MCF 10A (cell line): ENCODE results near the gene CDC25B. TPM values are rescaled to one million over a fixed set of nuclear protein-coding genes. Genes with fewer than 3 reads are reported as not detected.

Experiments used
- BruUV-seq: library from RNA; stranded (reverse); fragments of 400-500 nt; replicated peaks from 2 replicates; lab custom pipeline; 2021; lab: Mats Ljungman, UMichigan
- CTCF ChIA-PET: fragments of 300-600 bp; sonication (Branson Sonifier 250); formaldehyde crosslinking; extraction: SDS; loops from one replicate; lab custom pipeline; 2021; ENCODE audit warnings: antibody characterized with exemption, inconsistent platforms; lab: Yijun Ruan, JAX
- POLR2A ChIA-PET: fragments of 300-600, 350-650 bp; sonication (Branson Sonifier 250); formaldehyde crosslinking; extraction: SDS; loops from one replicate; lab custom pipeline; 2020; ENCODE audit warnings: antibody characterized with exemption, inconsistent platforms; lab: Yijun Ruan, JAX
- DNase-seq: peaks from one replicate; pipeline ENCODE4 v3.0.0-alpha.2; 2018; ENCODE audit not compliant: unreplicated experiment
- H3K27ac Mint-ChIP-seq: one replicate; pipeline ENCODE4 v1.8.0; 2022; ENCODE audit warnings: mild to moderate bottlenecking, low read depth, mixed read lengths; ENCODE audit not compliant: unreplicated experiment
- H3K27me3 Mint-ChIP-seq: one replicate; pipeline ENCODE4 v1.8.0; 2022; ENCODE audit warnings: mixed read lengths; ENCODE audit not compliant: insufficient read depth, unreplicated experiment
- H3K36me3 Mint-ChIP-seq: one replicate; pipeline ENCODE4 v1.8.0; 2022; ENCODE audit warnings: mild to moderate bottlenecking, moderate library complexity, mixed read lengths; ENCODE audit not compliant: insufficient read depth, unreplicated experiment
- H3K4me1 Mint-ChIP-seq: one replicate; pipeline ENCODE4 v1.8.0; 2022; ENCODE audit warnings: mixed read lengths; ENCODE audit not compliant: insufficient read depth, unreplicated experiment
- H3K4me3 Mint-ChIP-seq: one replicate; pipeline ENCODE4 v1.8.0; 2022; ENCODE audit warnings: mild to moderate bottlenecking, moderate library complexity, mixed read lengths; ENCODE audit not compliant: unreplicated experiment
- H3K9me3 Mint-ChIP-seq: one replicate; pipeline ENCODE4 v1.8.0; 2022; ENCODE audit warnings: mixed read lengths; ENCODE audit not compliant: unreplicated experiment
- CTCF ChIP-seq: fragments of 200-600 bp; IDR thresholded peaks from one replicate; pipeline ENCODE4 v1.8.0; 2022; ENCODE audit warnings: antibody characterized with exemption, mild to moderate bottlenecking; ENCODE audit not compliant: unreplicated experiment
- intact Hi-C: fragments of 100-400 bp; cut with micrococcal nuclease; formaldehyde crosslinking; loops from 2 replicates; pipeline ENCODE4 v1.14.1; 2022
- total RNA-seq: library from RNA; stranded (reverse); gene quantifications from 2 replicates; pipeline ENCODE4 v1.2.3, GENCODE V29; 2022

CDC25B gene
- total RNA-seq, 1 experiment from 2014 or later, result 134 TPM

- H3K9me3 Mint-ChIP-seq, result no peaks in the 10 kb centered on the region
- ChIA-PET CTCF (interaction anchor here (0.5 to 10.7 kb wide), 6 partner anchors 10 to 136 kb away, joined by 3 to 231 read pairs (median 4); partner anchors contain the start of genes CENPB and SPEF1), POLR2A (interaction anchor here (0.6 to 3.7 kb wide), 5 partner anchors 10 to 77 kb away, joined by 3 to 24 read pairs (median 5); partner anchors contain the start of gene ADISSP)
- no TSS peak for BruUV-seq
- no peaks in the 10 kb centered on the region for H3K27me3 Mint-ChIP-seq
- intact Hi-C loops, result no loop called here
- no peak for TF ChIP-seq CTCF
- peaks cover 25% of the 10 kb centered on the region for H3K4me1 Mint-ChIP-seq
- peaks cover 23% of the 10 kb centered on the region for H3K36me3 Mint-ChIP-seq
- H3K4me3 Mint-ChIP-seq, result no peak overlapping the region
- DNase-seq, result no peak
- H3K27ac Mint-ChIP-seq, result no peak overlapping the region
These were observed 17.1 kb downstream of the CDC25B start for GRCh38 chr20:3812975-3813847.

DNA sequence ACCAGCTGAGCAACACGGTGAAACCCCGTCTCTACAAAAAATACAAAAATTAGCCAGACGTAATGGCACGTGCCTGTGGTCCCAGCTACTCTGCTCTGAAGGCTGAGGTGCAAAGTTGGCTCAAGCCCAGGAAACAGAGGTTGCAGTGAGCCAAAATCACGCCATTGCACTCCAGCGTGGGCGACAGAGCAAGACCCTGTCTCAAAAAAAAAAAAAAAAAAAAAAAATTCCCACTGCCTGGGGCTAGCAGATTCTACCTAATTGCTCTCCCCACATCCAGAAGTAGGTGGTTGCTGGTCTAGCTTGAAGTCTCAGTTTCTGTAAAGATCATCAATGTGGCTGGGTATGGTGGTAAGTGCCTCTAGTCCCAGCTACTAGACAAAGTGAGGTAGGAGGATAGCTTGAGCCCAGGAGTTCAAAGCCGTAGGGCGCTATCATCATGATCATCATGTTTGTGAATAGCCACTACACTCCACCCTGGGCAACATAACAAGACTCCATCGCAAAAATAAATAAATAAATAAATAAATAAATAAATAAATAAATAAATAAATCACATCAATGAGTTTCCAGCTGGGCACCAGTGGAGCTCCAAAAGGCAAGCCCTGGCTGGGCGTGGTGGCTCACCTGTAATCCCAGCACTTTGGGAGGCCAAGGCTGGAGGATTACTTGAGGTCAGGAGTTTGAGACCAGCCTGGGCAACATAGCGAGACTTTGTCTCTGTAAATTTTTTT, 17.9 kb downstream of the CDC25B start:
- Mint-ChIP-seq H3K4me3 (no peak overlapping the region), H3K9me3 (no peaks in the 10 kb centered on the region), H3K27me3 (no peaks in the 10 kb centered on the region), H3K36me3 (peaks cover 21% of the 10 kb centered on the region), H3K4me1 (peaks cover 33% of the 10 kb centered on the region), H3K27ac (no peak overlapping the region)
- TF ChIP-seq CTCF, result no peak
- POLR2A ChIA-PET, result interaction anchor here (0.7 to 3.7 kb wide), 5 partner anchors 15 to 116 kb away, joined by 3 to 24 read pairs (median 4); partner anchors contain the start of gene ADISSP
- CTCF ChIA-PET, result interaction anchor here (0.5 to 10.7 kb wide), 6 partner anchors 14 to 198 kb away, joined by 3 to 231 read pairs (median 4); partner anchors contain the start of genes CENPB and SPEF1
- intact Hi-C loops, result no loop called here
- no TSS peak for BruUV-seq
- no peak for DNase-seq

DNA sequence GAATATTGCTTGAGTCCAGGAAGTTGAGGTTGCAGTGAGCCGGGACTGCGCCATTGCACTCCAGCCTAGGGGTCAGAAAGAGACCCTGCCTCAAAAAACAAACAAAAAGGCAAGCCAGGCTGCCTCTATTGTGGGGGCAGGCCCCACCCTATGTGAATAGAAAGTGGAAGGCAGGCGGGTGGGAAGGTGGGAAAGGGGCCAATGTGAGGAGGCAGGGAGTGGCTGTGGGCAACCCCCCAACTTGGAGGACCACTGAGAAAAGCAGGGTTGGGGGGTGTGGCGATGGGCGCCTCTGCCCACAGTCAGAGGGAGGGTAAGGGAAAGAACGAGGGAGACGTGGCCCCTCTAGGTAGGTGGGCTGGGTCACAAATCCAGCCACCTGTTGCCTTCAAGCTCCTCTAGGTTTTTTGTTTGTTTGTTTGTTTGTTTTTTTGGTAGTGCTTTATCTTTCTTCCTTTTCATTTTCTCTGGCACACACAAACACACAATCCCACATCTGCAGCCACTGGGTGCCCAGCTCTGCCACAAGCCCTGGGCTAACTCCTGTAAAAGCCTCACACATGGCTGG, 18.9 kb downstream of the CDC25B start:
- H3K27me3 Mint-ChIP-seq, result no peaks in the 10 kb centered on the region
- CTCF ChIA-PET, result interaction anchor here (0.6 to 10.7 kb wide), 4 partner anchors 15 to 39 kb away, joined by 3 to 231 read pairs (median 9); partner anchors contain the start of genes CENPB and SPEF1
- intact Hi-C loops, result no loop called here

More for the DNA sequence above, 18.9 kb downstream of the CDC25B start:
- Mint-ChIP-seq H3K4me1 (peaks cover 35% of the 10 kb centered on the region), H3K9me3 (no peaks in the 10 kb centered on the region), H3K36me3 (peaks cover 16% of the 10 kb centered on the region), H3K27ac (no peak overlapping the region), H3K4me3 (no peak overlapping the region)
- POLR2A ChIA-PET, result interaction anchor here (1.1 to 1.3 kb wide), 3 partner anchors 30 to 117 kb away, joined by 3 to 5 read pairs (median 4); partner anchors contain the start of gene ADISSP
- BruUV-seq, result no TSS peak
- TF ChIP-seq CTCF, result no peak
- DNase-seq, result no peak
